AG04449 (cell line): ENCODE data around the gene FIBCD1.

Experiments
- CTCF ChIA-PET: fragments of 350-600 bp; formaldehyde crosslinking; extraction: SDS; loops from one replicate; lab custom pipeline; 2021; ENCODE audit warnings: antibody characterized with exemption; lab: Yijun Ruan, JAX
- POLR2A ChIA-PET: fragments of 400-600, 350-600 bp; formaldehyde crosslinking; extraction: SDS; loops from one replicate; lab custom pipeline; 2020; ENCODE audit warnings: antibody characterized with exemption, inconsistent platforms; lab: Yijun Ruan, JAX
- DNase-seq: peaks from one replicate; pipeline ENCODE4 v3.0.0-alpha.2; 2010; ENCODE audit warnings: low read depth, low spot score
- H3K4me3 ChIP-seq: 2 replicates; pipeline ENCODE4 v1.5.1; 2011; ENCODE audit warnings: low read depth, mild to moderate bottlenecking, control low read depth, low read length
- CTCF ChIP-seq: IDR thresholded peaks from one replicate; pipeline ENCODE4 v1.5.1; 2011; ENCODE audit warnings: mild to moderate bottlenecking, moderate library complexity, low read length, control low read depth, inconsistent platforms; ENCODE audit not compliant: insufficient read depth; ENCODE audit errors: missing control alignments

The FIBCD1 gene

GRCh38 chr9:130877300-130877699, 61.7 kb downstream of the FIBCD1 start:
- TF ChIP-seq CTCF, result no peak
- ChIA-PET CTCF (interaction anchor here (0.6 to 13.6 kb wide), 9 partner anchors 9 to 176 kb away, joined by 3 to 164 read pairs (median 4); no protein-coding TSS in a partner anchor), POLR2A (no interaction called here)
- H3K4me3 ChIP-seq, result no peak overlapping the region
- no peak for DNase-seq

- no peak for TF ChIP-seq CTCF
- ChIA-PET POLR2A (no interaction called here), CTCF (interaction anchor here (1.1 to 13.6 kb wide), 2 partner anchors 7 to 168 kb away, joined by 5 to 164 read pairs; no protein-coding TSS in a partner anchor)
- no peak for DNase-seq
- H3K4me3 ChIP-seq, result no peak overlapping the region
Measured at GRCh38 chr9:130874783-130875182, 64.3 kb downstream of the FIBCD1 start.

GRCh38 chr9:130873966-130874365, 65.1 kb downstream of the FIBCD1 start:
- H3K4me3 ChIP-seq, result no peak overlapping the region
- CTCF ChIA-PET, result interaction anchor here (1.1 to 13.6 kb wide), 3 partner anchors 6 to 172 kb away, joined by 3 to 164 read pairs (median 5); no protein-coding TSS in a partner anchor
- POLR2A ChIA-PET, result no interaction called here
- no peak for TF ChIP-seq CTCF
- no peak for DNase-seq

- ChIA-PET CTCF (interaction anchor here (0.9 to 1.5 kb wide), 2 partner anchors 126 to 173 kb away, joined by 3 read pairs; no protein-coding TSS in a partner anchor), POLR2A (no interaction called here)
- no peak for DNase-seq
- TF ChIP-seq CTCF, result no peak
- H3K4me3 ChIP-seq, result no peak overlapping the region
Measured at GRCh38 chr9:130872912-130873503, 66.0 kb downstream of the FIBCD1 start.

- ChIA-PET POLR2A (no interaction called here), CTCF (interaction anchor here (0.9 to 12.4 kb wide), 5 partner anchors 125 to 179 kb away, joined by 3 to 786 read pairs (median 13); no protein-coding TSS in a partner anchor)
- H3K4me3 ChIP-seq, result no peak overlapping the region
- DNase-seq, result no peak
- no peak for TF ChIP-seq CTCF
Measured at GRCh38 chr9:130872508-130872907, 66.5 kb downstream of the FIBCD1 start.

GRCh38 chr9:130872093-130872492, 67.0 kb downstream of the FIBCD1 start:
- CTCF ChIA-PET, result interaction anchor here (0.8 to 12.4 kb wide), 5 partner anchors 115 to 180 kb away, joined by 3 to 786 read pairs (median 13); no protein-coding TSS in a partner anchor
- DNase-seq, result no peak
- H3K4me3 ChIP-seq, result no peak overlapping the region
- POLR2A ChIA-PET, result no interaction called here
- TF ChIP-seq CTCF, result no peak
